Kidney epithelial cell (primary cell): ENCODE measurements around the gene TRIM65. TPM values are rescaled to one million over a fixed set of nuclear protein-coding genes. Genes with fewer than 3 reads are reported as not detected.

Source experiments
- DNase-seq: peaks from one replicate; pipeline ENCODE4 v3.0.0-alpha.2; 2010; ENCODE audit warnings: low read depth
- H3K27me3 ChIP-seq: 2 replicates; pipeline ENCODE4 v1.6.0; 2011; ENCODE audit warnings: low read length; ENCODE audit not compliant: control insufficient read depth, insufficient read depth
- H3K36me3 ChIP-seq: 2 replicates; pipeline ENCODE4 v1.5.1; 2011; ENCODE audit warnings: low read length; ENCODE audit not compliant: control insufficient read depth, insufficient read depth
- H3K4me3 ChIP-seq: 2 replicates; pipeline ENCODE4 v1.5.1; 2011; ENCODE audit warnings: low read depth, mild to moderate bottlenecking, control low read depth, low read length
- CTCF ChIP-seq: IDR thresholded peaks from 2 replicates; pipeline ENCODE4 v1.5.1; 2011; ENCODE audit warnings: mild to moderate bottlenecking, moderate library complexity, low read length, control low read depth, inconsistent platforms; ENCODE audit not compliant: insufficient read depth, poor library complexity, severe bottlenecking
- total RNA-seq: library from RNA; depleted of rRNA; stranded (reverse); fragments of >200 nt; gene quantifications from 2 replicates; pipeline ENCODE4 v1.2.3, GENCODE V29; 2015

Gene TRIM65
- total RNA-seq, 1 donor from 2014 or later: 31.8 TPM

- Histone ChIP-seq H3K4me3 (no peak overlapping the region), H3K27me3 (no peaks in the 10 kb centered on the region), H3K36me3 (no peaks in the 10 kb centered on the region)
- TF ChIP-seq CTCF: no peak
- DNase-seq: no peak
Observed at GRCh38 chr17:75922173-75922961, 25.6 kb upstream of the TRIM65 start.

- Histone ChIP-seq H3K27me3 (no peaks in the 10 kb centered on the region), H3K36me3 (no peaks in the 10 kb centered on the region), H3K4me3 (no peak overlapping the region)
- no peak for TF ChIP-seq CTCF
- no peak for DNase-seq
Observed at GRCh38 chr17:75921596-75921995, 24.8 kb upstream of the TRIM65 start.

- H3K4me3 ChIP-seq: no peak overlapping the region
- H3K27me3 ChIP-seq: no peaks in the 10 kb centered on the region
- no peaks in the 10 kb centered on the region for H3K36me3 ChIP-seq
- no peak for TF ChIP-seq CTCF
- no peak for DNase-seq
Observed at GRCh38 chr17:75920045-75920560, 23.4 kb upstream of the TRIM65 start.

GRCh38 chr17:75919611-75920010 is 22.9 kb upstream of the TRIM65 start:
- Histone ChIP-seq H3K4me3 (no peak overlapping the region), H3K36me3 (no peaks in the 10 kb centered on the region), H3K27me3 (no peaks in the 10 kb centered on the region)
- no peak for DNase-seq
- TF ChIP-seq CTCF: no peak

- H3K36me3 ChIP-seq: no peaks in the 10 kb centered on the region
- H3K27me3 ChIP-seq: no peaks in the 10 kb centered on the region
- no peak overlapping the region for H3K4me3 ChIP-seq
- no peak for DNase-seq
- no peak for TF ChIP-seq CTCF
Observed at GRCh38 chr17:75917917-75918445, 21.2 kb upstream of the TRIM65 start.
